SK-N-MC (cell line): ENCODE measurements around the gene AGAP1.

ENCODE experiments used
- EZH2 ChIP-seq: fragments of 200-600 bp; sonication (generic); IDR thresholded peaks from one replicate; pipeline ENCODE4 v1.6.1; 2017; ENCODE audit warnings: antibody characterized with exemption
- POLR2AphosphoS5 ChIP-seq: IDR thresholded peaks from 2 replicates; pipeline ENCODE4 v1.6.1; 2012; ENCODE audit warnings: mild to moderate bottlenecking, low read depth, low read length, borderline replicate concordance

- no peak for TF ChIP-seq POLR2AphosphoS5
- no peak for TF ChIP-seq EZH2
Measured at GRCh38 chr2:236114959-236115358, 621.1 kb downstream of the AGAP1 start.
